Left lobe of liver (tissue), 2 donors: Measurements from ENCODE around the gene RPS15. TPM values are rescaled to one million over a fixed set of nuclear protein-coding genes. Genes with fewer than 3 reads are reported as not detected.
A peak's percentile ranks its signal among the peaks of the same experiment; 100 is the strongest.
"Not testable (repeated sequence)": the region's sequence is repeated elsewhere in the genome, so short reads cannot be mapped to it uniquely, and the experiment has no call there.

Experiments used
- ATAC-seq: fragments of 200-7000 bp; cut with Tn5 transposase; one replicate; pipeline ENCODE4 v1.9.1; 2020; ENCODE audit warnings: mild to moderate bottlenecking, moderate library complexity
- DNase-seq: peaks from one replicate; pipeline ENCODE4 v3.0.0-alpha.2; 2020; ENCODE audit warnings: low spot score
- total RNA-seq: library from RNA; stranded (reverse); gene quantifications from one replicate; pipeline ENCODE4 v1.2.1, GENCODE V29; 2021
- donor health status: DM: no; HTN: no; CAD: no; lungs with moderate emphysema.
- donor health status: DM: no; HTN: yes; CAD: no.

Gene RPS15
- total RNA-seq, 1 donor from 2014 or later: 410 TPM

- ATAC-seq (no peak), DNase-seq (no peak)
These were observed 6.3 kb upstream of the RPS15 start for GRCh38 chr19:1431759-1432506.

- ATAC-seq (no peak), DNase-seq (no peak)
These were observed 5.7 kb upstream of the RPS15 start for GRCh38 chr19:1432507-1432887.

- ATAC-seq (no peak), DNase-seq (no peak)
These were observed 4.8 kb upstream of the RPS15 start for GRCh38 chr19:1433119-1434039.

GRCh38 chr19:1434040-1434366 is 4.2 kb upstream of the RPS15 start:
- ATAC-seq (no peak), DNase-seq (no peak)

GRCh38 chr19:1434577-1435060 is 3.6 kb upstream of the RPS15 start:
- DNase-seq (no peak), ATAC-seq (no peak)

GRCh38 chr19:1435378-1435989 is 2.7 kb upstream of the RPS15 start:
- DNase-seq (no peak), ATAC-seq (no peak)

- DNase-seq (no peak), ATAC-seq (peak; percentile 13)
These were observed 587 bp upstream of the RPS15 start for GRCh38 chr19:1437609-1438008.

- DNase-seq (no peak), ATAC-seq (no peak)
These were observed 748 bp downstream of the RPS15 start for GRCh38 chr19:1438933-1439354.

- DNase-seq, ATAC-seq: not testable (repeated sequence)
These were observed 1.6 kb downstream of the RPS15 start for GRCh38 chr19:1439525-1440417.

- no peak for ATAC-seq
- no peak for DNase-seq
These were observed 2.2 kb downstream of the RPS15 start for GRCh38 chr19:1440418-1440801.

- DNase-seq (no peak), ATAC-seq (no peak)
These were observed 2.8 kb downstream of the RPS15 start for GRCh38 chr19:1441022-1441426.

- DNase-seq (no peak), ATAC-seq (no peak)
These were observed 3.7 kb downstream of the RPS15 start for GRCh38 chr19:1441677-1442438.

GRCh38 chr19:1445185-1445931 is 7.2 kb downstream of the RPS15 start:
- no peak for DNase-seq
- ATAC-seq: peak; percentile 93

GRCh38 chr19:1445932-1446712 is 7.9 kb downstream of the RPS15 start:
- no peak for DNase-seq
- ATAC-seq: no peak

- no peak for DNase-seq
These were observed 8.7 kb downstream of the RPS15 start for GRCh38 chr19:1446713-1447481.

GRCh38 chr19:1447504-1447903 is 9.3 kb downstream of the RPS15 start:
- DNase-seq (no peak), ATAC-seq (no peak)

More at GRCh38 chr19:1446713-1447481, 8.7 kb downstream of the RPS15 start:
- ATAC-seq: no peak

GRCh38 chr19:1447944-1448343 is 9.7 kb downstream of the RPS15 start:
- DNase-seq: no peak
- no peak for ATAC-seq
